Mucosa of stomach (tissue), 1 donor: ENCODE results near the gene TMEM231.
"Not testable (repeated sequence)": the region's sequence is repeated elsewhere in the genome, so short reads cannot be mapped to it uniquely, and the experiment has no call there.

Experiments used
- H3K27me3 ChIP-seq: one replicate; pipeline ENCODE4 v1.7.0; 2013; ENCODE audit warnings: mild to moderate bottlenecking, low read length; ENCODE audit not compliant: control insufficient read depth, insufficient read depth
- H3K36me3 ChIP-seq: one replicate; pipeline ENCODE4 v1.7.0; 2013; ENCODE audit warnings: low read length; ENCODE audit not compliant: control insufficient read depth, insufficient read depth
- H3K4me1 ChIP-seq: one replicate; pipeline ENCODE4 v1.7.0; 2013; ENCODE audit warnings: mild to moderate bottlenecking, low read length; ENCODE audit not compliant: control insufficient read depth, insufficient read depth
- H3K4me3 ChIP-seq: one replicate; pipeline ENCODE4 v1.7.0; 2013; ENCODE audit warnings: low read length
- H3K9ac ChIP-seq: one replicate; pipeline ENCODE4 v1.7.0; 2013; ENCODE audit warnings: mild to moderate bottlenecking, low read length, moderate library complexity
- H3K9me3 ChIP-seq: one replicate; pipeline ENCODE4 v1.7.0; 2013; ENCODE audit warnings: mild to moderate bottlenecking, low read length, moderate library complexity; ENCODE audit not compliant: control insufficient read depth
- donor health status: Pancreatic carcinoma.

Gene TMEM231, protein sequence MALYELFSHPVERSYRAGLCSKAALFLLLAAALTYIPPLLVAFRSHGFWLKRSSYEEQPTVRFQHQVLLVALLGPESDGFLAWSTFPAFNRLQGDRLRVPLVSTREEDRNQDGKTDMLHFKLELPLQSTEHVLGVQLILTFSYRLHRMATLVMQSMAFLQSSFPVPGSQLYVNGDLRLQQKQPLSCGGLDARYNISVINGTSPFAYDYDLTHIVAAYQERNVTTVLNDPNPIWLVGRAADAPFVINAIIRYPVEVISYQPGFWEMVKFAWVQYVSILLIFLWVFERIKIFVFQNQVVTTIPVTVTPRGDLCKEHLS

DNA sequence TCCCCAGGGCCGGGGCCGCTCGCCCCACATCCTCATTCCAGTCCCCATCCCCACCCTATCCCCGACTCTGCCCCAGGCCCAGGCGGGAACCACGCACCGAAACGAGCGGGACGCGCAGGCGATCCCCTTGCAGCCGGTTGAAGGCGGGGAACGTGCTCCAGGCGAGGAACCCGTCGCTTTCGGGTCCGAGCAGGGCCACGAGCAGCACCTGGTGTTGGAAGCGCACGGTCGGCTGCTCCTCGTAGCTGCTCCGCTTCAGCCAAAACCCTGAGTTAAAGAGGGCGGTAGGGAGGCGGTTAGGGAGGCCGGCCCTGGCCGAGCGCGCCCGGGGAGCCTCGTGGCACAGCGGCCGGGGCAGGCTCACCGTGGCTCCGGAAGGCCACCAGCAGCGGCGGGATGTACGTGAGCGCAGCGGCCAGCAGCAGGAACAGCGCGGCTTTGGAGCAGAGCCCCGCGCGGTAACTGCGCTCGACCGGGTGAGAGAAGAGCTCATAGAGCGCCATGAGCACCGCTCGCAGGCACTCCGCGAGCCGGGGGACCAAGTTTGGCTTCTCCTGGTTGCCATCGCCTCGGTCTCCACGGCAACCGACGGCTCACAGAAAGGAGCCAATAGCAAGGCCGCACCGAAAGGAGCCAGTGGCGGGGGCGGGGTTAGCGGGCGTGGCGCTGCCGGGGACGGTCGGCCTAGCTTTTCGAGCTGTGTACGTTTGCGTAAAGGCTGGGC, at the start of gene TMEM231:
Gene TMEM231 (minus strand): TSS at position 546 of the 724 bp plus-strand sequence. CDS start 43 bp downstream, at position 503.
- Histone ChIP-seq H3K4me1 (peaks cover 10% of the 10 kb centered on the region), H3K4me3 (peak within 1 kb of the TSS; percentile 89), H3K9me3 (no peaks in the 10 kb centered on the region), H3K27me3 (peaks cover 8% of the 10 kb centered on the region), H3K36me3 (no peaks in the 10 kb centered on the region), H3K9ac (peak within 1 kb of the TSS; percentile 65)

DNA sequence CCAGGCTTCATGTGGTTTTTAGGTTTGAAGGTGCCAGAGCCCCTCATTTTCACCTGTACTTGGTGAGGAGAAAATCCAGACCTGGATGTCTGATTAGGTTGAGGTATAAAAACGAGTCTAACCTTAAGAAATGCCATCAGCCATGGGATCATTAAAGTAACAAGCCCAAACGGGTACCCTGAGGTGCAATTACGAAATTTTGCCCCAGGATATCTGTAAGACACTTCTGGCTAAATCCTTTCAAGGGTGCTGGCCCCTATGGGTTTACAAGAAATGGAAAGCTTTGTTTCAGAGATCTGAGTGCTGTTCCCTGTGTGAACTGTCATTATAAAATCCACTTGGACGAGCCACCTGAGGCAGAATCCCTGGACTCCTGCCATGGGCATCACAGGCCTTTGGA, 47.2 kb upstream of the TMEM231 start:
- no peak overlapping the region for H3K4me3 ChIP-seq

DNA sequence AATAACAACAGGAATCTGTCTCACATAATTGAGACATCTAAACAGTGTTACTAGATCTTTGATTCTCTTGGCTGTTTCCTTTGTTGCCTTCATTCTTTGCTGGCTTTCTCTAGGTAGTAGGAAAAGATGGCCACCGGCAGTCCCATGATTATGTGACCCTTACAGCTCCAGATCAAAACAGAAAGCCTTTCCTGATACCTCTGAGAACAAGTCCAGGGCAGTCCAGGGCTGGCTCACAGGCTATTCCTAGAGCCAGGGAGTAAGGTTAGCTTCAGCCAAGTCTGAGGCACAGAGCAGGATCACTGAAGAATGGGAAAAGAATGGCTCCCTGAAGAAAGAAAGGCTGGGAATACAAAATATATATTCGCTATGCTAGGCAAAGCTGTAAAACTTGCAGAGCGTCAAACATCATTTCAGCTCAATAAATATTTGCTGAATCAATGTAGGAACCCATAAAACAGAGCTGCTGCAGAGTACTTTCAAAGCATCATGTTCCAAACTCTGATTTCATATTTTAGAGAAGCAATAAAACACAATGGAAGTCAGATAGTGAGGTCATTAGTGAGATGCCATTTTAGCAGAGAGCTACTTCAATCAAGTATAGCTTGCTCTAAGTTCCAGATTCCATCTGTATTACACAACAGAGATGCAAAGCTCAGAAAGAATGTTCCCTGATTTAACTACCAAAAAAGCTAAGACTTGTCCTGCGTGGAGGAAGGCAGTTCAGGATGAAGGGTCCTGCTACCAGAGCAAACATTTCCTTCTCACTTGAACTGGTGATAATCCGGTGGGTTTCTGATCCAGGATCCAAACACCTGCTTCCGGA, 43.6 kb upstream of the TMEM231 start:
- H3K36me3 ChIP-seq = peaks cover 15% of the 10 kb centered on the region
- no peak overlapping the region for H3K4me3 ChIP-seq
- H3K9ac ChIP-seq = no peak overlapping the region
- H3K27me3 ChIP-seq = no peaks in the 10 kb centered on the region
- H3K9me3 ChIP-seq = no peaks in the 10 kb centered on the region
- no peaks in the 10 kb centered on the region for H3K4me1 ChIP-seq

More for the DNA sequence above, 47.2 kb upstream of the TMEM231 start:
- no peaks in the 10 kb centered on the region for H3K27me3 ChIP-seq
- H3K9me3 ChIP-seq = no peaks in the 10 kb centered on the region
- no peaks in the 10 kb centered on the region for H3K4me1 ChIP-seq
- H3K36me3 ChIP-seq = peaks cover 15% of the 10 kb centered on the region
- no peak overlapping the region for H3K9ac ChIP-seq

DNA sequence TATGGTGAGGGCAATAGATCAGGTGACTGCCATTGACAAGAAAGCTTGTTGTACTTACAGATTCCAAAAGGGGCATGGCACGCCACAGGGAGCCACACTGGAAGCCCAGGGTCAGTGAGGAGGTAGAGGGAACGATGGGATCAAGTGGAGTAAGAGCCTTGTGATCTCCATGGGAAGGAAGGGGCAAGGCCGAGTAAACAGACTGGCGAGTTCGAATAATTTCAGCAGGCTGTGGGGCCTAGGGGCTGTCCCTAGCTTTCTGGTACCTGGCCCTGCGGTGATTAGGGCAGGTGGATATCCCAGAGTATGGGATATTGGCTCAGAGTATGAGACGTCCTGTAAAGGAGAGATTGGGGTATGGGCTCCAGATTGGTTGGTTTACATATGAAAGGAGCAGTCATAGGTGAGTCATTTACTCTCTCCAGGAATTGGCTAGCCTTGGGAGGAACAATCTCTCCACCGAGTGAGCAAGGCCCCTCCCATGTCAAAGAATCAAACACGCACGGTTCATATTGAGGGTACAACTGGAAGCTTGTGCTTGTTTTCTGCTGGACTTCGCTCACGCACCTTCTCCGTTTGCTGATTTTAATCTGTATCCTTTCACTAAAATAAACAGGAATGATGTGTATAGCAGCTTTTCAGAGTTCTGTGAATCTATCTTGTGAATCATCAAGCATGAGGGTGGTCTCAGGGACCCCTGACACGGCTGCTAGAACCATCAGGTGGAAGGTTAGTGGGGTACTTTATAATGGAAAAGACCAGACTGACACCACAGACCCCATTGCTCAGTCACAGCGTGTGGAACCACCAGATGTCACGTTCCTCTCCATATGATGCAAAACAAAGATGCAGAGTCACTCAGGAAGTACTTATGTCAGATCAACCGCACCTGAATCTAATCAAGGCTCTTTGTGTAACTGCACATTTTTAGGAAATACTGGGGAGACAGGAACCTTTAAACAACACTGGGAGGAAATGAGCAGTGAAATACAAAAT, 38.1 kb upstream of the TMEM231 start:
- Histone ChIP-seq H3K4me3 (no peak overlapping the region), H3K36me3 (no peaks in the 10 kb centered on the region), H3K9me3 (no peaks in the 10 kb centered on the region), H3K4me1 (no peaks in the 10 kb centered on the region), H3K27me3 (no peaks in the 10 kb centered on the region), H3K9ac (no peak overlapping the region)

DNA sequence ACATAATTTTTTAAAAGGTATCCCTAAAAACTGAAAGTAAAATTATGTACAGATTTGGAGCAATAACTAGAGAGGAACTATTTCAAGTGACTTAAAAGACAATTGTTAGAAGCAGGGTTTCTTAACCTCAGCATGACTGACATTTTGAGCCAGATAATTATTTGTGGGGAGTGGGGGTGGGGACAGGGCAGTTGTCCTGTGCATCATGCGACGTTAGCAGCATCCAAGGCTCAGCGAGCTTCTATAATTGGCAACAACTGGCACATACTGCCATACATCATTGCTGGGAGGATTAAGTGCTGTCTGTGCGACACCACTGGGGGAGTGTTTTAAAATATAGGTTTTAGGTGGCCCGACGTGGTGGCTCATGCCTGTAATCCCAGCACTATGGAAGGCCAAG, 37.3 kb upstream of the TMEM231 start:
- H3K4me1 ChIP-seq = no peaks in the 10 kb centered on the region
- H3K9ac ChIP-seq = no peak overlapping the region

DNA sequence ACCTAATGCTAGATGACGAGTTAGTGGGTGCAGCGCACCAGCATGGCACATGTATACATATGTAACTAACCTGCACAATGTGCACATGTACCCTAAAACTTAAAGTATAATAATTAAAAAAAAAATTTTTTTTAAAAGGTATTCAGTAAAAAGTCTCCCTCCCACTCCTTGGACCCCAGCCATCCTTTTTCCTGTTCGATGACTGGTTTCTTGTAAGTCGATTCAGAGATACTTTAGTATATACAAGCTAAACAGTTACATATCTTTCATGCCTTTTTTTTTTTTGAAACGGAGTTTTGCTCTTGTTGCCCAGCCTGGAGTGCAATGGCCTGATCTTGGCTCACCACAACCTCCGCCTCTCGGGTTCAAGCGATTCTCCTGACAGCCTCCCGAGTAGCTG, 35.9 kb upstream of the TMEM231 start:
- H3K9ac ChIP-seq, H3K9me3 ChIP-seq, H3K4me1 ChIP-seq, H3K27me3 ChIP-seq, H3K4me3 ChIP-seq, H3K36me3 ChIP-seq: not testable (repeated sequence)

More for the DNA sequence above, 37.3 kb upstream of the TMEM231 start:
- Histone ChIP-seq H3K27me3 (no peaks in the 10 kb centered on the region), H3K36me3 (no peaks in the 10 kb centered on the region), H3K9me3 (no peaks in the 10 kb centered on the region), H3K4me3 (no peak overlapping the region)

DNA sequence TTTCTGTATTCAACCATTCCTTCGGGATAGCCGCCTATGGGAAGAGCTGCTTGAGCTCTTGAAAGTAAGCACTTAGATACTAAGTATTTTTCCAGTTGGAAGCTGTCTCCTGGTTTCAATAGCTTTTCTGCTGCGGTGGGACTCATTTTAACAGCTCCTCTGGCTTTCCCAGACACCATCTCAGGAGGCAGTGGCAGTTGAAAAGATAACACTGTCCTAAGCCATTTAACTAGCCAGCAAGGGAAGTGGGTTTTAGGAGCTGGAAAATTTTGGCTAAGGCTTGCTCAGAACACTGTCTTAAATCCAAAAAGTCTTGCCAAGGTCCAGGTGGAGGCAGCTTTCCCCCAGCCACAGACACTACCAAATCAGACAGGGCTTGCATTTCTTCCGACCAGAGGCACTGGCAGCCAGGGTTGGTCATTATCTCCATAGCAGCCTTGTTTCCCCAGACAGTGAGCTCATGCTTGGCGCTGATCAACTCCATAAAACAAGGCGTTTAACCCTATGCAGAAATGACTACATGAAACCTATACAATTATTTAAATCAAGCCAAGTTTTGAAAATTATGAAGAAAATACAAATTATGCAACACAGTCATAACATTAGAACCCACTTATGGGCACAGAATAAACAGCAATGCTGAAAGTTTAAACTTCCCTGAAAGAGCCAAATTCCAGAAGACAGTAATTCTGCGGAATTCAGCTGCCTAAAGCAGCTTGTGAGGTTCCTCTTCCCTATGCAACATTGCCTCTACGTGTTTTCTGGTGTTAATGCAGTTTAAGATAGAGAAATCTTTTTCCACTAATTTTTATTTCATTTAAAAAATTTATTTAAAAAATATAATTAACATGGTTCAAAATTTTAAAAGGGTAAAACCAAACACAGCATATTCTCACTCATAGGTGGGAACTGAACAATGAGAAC, 35.1 kb upstream of the TMEM231 start:
- Histone ChIP-seq H3K9me3 (no peaks in the 10 kb centered on the region), H3K27me3 (no peaks in the 10 kb centered on the region), H3K4me3 (no peak overlapping the region), H3K9ac (no peak overlapping the region), H3K36me3 (no peaks in the 10 kb centered on the region), H3K4me1 (no peaks in the 10 kb centered on the region)

DNA sequence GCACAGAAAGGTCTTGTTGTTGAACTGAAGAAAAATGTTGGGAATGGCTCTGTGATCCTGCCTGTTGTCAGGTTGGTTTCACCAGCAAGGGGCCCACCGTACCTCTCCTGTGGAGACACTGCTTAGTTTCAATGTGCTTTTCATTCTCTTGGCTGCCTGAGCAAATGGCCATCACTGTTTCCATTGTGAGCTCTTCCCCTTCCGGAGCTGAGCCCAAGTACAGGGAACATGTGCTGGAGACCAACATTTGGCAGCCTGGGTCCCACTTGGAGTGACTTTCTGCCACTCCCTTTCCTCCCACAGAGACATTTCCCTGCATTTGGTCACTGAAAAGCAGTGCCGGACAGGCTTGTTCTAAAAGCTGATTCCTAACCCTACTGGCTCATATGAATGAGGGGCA, 33.3 kb upstream of the TMEM231 start:
- no peaks in the 10 kb centered on the region for H3K4me1 ChIP-seq
- no peak overlapping the region for H3K9ac ChIP-seq
- H3K4me3 ChIP-seq = no peak overlapping the region
- no peaks in the 10 kb centered on the region for H3K36me3 ChIP-seq
- H3K27me3 ChIP-seq = no peaks in the 10 kb centered on the region
- no peaks in the 10 kb centered on the region for H3K9me3 ChIP-seq

DNA sequence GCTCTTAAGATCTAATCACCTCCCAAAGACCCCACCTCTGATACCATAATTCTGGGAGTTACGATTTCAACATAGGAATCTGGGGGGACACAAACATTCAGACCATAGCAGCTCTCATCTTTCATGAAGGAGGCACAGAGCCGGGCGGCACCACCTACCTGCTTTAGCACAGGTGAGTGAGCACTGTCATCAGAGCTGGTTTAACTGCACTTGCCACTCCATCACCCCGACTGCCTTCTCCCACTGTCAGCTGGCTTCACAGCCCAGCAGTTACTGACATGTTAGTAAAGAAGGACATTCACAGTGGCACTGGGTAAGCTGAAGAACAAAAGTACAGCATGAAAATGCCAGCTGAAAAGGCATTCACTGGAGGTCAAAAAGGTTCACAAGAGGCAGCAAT, 32.7 kb upstream of the TMEM231 start:
- Histone ChIP-seq H3K9me3 (no peaks in the 10 kb centered on the region), H3K27me3 (no peaks in the 10 kb centered on the region), H3K4me1 (no peaks in the 10 kb centered on the region), H3K4me3 (no peak overlapping the region), H3K9ac (no peak overlapping the region), H3K36me3 (no peaks in the 10 kb centered on the region)

DNA sequence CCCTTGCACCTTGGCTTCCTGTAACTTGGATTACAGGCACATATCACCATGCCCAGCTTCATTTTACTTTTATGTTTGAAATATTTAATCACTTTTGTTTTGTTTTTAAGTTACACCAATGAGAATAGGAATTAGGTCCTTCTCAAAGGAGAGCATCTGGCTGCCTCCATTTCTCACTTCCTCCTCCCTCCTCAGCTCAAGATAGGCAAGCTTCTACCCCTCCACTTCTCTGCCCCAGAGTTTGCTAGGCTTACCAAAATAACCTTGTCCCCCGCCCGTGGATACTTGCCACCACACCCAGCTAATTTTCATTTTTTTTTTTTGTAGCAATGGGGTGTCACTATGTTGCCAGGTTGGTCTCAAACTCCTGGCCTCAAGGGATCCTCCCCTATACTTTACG, 28.1 kb upstream of the TMEM231 start:
- Histone ChIP-seq H3K4me3 (no peak overlapping the region), H3K9me3 (no peaks in the 10 kb centered on the region), H3K27me3 (no peaks in the 10 kb centered on the region), H3K4me1 (no peaks in the 10 kb centered on the region), H3K9ac (no peak overlapping the region), H3K36me3 (no peaks in the 10 kb centered on the region)
